SK-N-SH (cell line): ENCODE data around the gene HECTD4.

Experiments
- EP300 ChIP-seq, 2 experiments: IDR thresholded peaks; 2 replicates each; pipeline versions ENCODE4 v1.4.0 to v1.6.1; 2012; ENCODE audit warnings: borderline replicate concordance in 1 of 2, low read depth in 1 of 2, low read length in 1 of 2
- FOXJ3 ChIP-seq: sonication (generic); formaldehyde crosslinking; IDR thresholded peaks from 2 replicates; pipeline ENCODE4 v1.5.1; 2020; ENCODE audit warnings: mild to moderate bottlenecking, missing genetic modification reagents
- MAX ChIP-seq: IDR thresholded peaks from 2 replicates; pipeline ENCODE4 v1.4.0; 2012; ENCODE audit warnings: low read depth
- MEF2A ChIP-seq: IDR thresholded peaks from 2 replicates; pipeline ENCODE4 v1.4.0; 2012; ENCODE audit warnings: low read depth, borderline replicate concordance
- POLR2AphosphoS5 ChIP-seq: IDR thresholded peaks from 2 replicates; pipeline ENCODE4 v1.6.1; 2012; ENCODE audit warnings: low read depth, low read length
- RAD21 ChIP-seq: IDR thresholded peaks from 2 replicates; pipeline ENCODE4 v1.6.1; 2012; ENCODE audit warnings: mild to moderate bottlenecking, low read length
- REST ChIP-seq: IDR thresholded peaks from 2 replicates; pipeline ENCODE4 v1.6.1; 2012; ENCODE audit warnings: mild to moderate bottlenecking, low read depth, low read length, moderate library complexity
- SMC3 ChIP-seq: IDR thresholded peaks from 2 replicates; pipeline ENCODE4 v1.6.1; 2012; ENCODE audit warnings: low read depth, low read length, improper control_type of control experiment
- TAF1 ChIP-seq: IDR thresholded peaks from 2 replicates; pipeline ENCODE4 v1.6.1; 2012; ENCODE audit warnings: low read depth, mild to moderate bottlenecking, low read length, moderate library complexity, borderline replicate concordance
- TF ChIP-seq, protein P1 (sequence below): fragments of 200-600 bp; sonication (generic); IDR thresholded peaks from 2 replicates; pipeline ENCODE4 v1.6.1; 2017; ENCODE audit warnings: antibody characterized with exemption, mild to moderate bottlenecking, moderate library complexity
- TF ChIP-seq, protein P2 (sequence below): IDR thresholded peaks from 2 replicates; pipeline ENCODE4; 2012

DNA sequence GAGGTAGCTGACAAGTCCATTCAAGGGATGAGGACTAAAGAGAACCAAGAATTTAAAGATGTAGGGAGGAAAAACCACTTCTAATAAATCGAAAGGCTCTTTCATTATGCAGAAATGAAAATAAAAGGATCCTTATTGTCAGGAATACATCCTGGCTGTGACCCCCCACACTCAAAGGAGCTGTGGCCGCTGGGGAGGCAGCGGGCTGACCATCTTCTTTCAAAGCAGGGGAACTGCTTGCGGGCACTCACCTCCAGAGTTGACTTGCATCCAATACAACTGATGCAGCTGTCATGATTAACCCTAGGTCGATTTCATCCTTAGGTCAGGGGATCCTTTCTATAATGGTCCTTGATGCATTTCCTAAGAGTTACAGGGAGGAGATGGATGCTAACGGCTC lies 221.6 kb downstream of the HECTD4 start:
- TF ChIP-seq, protein P1, sequence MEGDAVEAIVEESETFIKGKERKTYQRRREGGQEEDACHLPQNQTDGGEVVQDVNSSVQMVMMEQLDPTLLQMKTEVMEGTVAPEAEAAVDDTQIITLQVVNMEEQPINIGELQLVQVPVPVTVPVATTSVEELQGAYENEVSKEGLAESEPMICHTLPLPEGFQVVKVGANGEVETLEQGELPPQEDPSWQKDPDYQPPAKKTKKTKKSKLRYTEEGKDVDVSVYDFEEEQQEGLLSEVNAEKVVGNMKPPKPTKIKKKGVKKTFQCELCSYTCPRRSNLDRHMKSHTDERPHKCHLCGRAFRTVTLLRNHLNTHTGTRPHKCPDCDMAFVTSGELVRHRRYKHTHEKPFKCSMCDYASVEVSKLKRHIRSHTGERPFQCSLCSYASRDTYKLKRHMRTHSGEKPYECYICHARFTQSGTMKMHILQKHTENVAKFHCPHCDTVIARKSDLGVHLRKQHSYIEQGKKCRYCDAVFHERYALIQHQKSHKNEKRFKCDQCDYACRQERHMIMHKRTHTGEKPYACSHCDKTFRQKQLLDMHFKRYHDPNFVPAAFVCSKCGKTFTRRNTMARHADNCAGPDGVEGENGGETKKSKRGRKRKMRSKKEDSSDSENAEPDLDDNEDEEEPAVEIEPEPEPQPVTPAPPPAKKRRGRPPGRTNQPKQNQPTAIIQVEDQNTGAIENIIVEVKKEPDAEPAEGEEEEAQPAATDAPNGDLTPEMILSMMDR = no peak
- TF ChIP-seq POLR2AphosphoS5 = no peak
- TF ChIP-seq SMC3 = no peak
- TF ChIP-seq TAF1 = no peak
- no peak for TF ChIP-seq FOXJ3 (CRISPR knock-in tag)
- no peak for TF ChIP-seq MEF2A
- TF ChIP-seq EP300 (IDR thresholded peaks at IDR 0.05; ENCODE audit: borderline replicate concordance in 1 of 2, low read depth in 1 of 2, low read length in 1 of 2) = no peak
- TF ChIP-seq REST = no peak
- TF ChIP-seq, protein P2, sequence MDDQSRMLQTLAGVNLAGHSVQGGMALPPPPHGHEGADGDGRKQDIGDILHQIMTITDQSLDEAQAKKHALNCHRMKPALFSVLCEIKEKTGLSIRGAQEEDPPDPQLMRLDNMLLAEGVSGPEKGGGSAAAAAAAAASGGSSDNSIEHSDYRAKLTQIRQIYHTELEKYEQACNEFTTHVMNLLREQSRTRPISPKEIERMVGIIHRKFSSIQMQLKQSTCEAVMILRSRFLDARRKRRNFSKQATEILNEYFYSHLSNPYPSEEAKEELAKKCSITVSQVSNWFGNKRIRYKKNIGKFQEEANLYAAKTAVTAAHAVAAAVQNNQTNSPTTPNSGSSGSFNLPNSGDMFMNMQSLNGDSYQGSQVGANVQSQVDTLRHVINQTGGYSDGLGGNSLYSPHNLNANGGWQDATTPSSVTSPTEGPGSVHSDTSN = no peak
- no peak for TF ChIP-seq RAD21
- no peak for TF ChIP-seq MAX
